Measurements from ENCODE around the gene MBD5. TPM values are rescaled to one million over a fixed set of nuclear protein-coding genes. Genes with fewer than 3 reads are reported as not detected.

Gene MBD5
- total RNA-seq, 2 experiments from 2014 or later, result 13.8 to 46.3 TPM

DNA sequence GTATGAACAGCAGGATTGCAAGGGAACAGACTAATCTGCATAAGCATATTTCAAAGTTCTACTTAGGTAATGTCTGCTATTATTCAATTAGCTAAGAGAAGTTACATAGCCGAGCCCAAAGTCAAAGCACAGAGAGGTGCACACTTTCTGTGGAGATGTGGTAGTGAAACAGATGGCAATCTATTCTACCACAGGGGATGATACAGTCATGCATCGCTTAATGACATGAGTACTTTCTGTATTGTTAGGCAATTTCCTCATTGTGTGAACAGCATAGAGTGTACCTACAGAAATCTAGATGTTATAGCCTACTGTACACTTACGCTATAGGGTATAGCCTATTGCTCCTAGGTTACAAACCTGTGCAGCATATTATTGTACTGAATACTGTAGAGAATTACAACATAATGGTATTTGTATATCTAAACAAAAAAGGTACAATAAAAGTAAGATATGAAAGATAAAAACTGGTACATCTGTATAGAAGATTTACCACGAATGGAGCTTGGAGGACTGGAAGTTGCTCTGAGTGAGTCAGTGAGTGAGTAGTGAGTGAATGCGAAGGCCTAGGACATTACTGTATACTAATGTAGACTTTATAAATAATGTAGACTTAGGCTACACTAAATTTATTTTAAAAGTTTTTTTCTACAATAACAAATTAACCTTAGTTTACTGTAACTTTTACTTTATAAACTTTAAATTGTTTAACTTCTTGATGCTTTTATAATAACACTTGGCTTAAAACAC, 197.6 kb downstream of the MBD5 start:
- no peaks in the 10 kb centered on the region for H3K4me1 ChIP-seq (ENCODE audit: insufficient read depth, low read length, poor library complexity, severe bottlenecking)
- no peak overlapping the region for H3K4me2 ChIP-seq (ENCODE audit: low read length)
- no peak overlapping the region for H3K27ac ChIP-seq (ENCODE audit: low read depth, low read length, poor library complexity, severe bottlenecking)
- POLR2A ChIA-PET, result interaction anchor here (1.0 kb wide), 1 partner anchor 15 kb away, joined by 5 read pairs; no protein-coding TSS in a partner anchor
- intact Hi-C loops (cut with micrococcal nuclease; ENCODE audit: unreplicated experiment), result no loop called here
- H4K20me1 ChIP-seq (ENCODE audit: insufficient read depth, low read length), result no peaks in the 10 kb centered on the region
- no peak for TF ChIP-seq EZH2phosphoT487 (IDR thresholded peaks at IDR 0.05; ENCODE audit: borderline replicate concordance, low read depth, low read length)
- TF ChIP-seq, protein P1, sequence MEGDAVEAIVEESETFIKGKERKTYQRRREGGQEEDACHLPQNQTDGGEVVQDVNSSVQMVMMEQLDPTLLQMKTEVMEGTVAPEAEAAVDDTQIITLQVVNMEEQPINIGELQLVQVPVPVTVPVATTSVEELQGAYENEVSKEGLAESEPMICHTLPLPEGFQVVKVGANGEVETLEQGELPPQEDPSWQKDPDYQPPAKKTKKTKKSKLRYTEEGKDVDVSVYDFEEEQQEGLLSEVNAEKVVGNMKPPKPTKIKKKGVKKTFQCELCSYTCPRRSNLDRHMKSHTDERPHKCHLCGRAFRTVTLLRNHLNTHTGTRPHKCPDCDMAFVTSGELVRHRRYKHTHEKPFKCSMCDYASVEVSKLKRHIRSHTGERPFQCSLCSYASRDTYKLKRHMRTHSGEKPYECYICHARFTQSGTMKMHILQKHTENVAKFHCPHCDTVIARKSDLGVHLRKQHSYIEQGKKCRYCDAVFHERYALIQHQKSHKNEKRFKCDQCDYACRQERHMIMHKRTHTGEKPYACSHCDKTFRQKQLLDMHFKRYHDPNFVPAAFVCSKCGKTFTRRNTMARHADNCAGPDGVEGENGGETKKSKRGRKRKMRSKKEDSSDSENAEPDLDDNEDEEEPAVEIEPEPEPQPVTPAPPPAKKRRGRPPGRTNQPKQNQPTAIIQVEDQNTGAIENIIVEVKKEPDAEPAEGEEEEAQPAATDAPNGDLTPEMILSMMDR (conservative IDR thresholded peaks at IDR 0.05; ENCODE audit: low read length), result no peak
- no TSS peak for BruUV-seq (replicated peaks)
- H3K9me3 ChIP-seq (ENCODE audit: low read length), result peaks cover 14% of the 10 kb centered on the region
- H3K4me3 ChIP-seq (ENCODE audit: low read depth, low read length, poor library complexity, severe bottlenecking), result no peak overlapping the region
- no peak for DNase-seq (ENCODE audit: low spot score)
- H3K79me2 ChIP-seq (ENCODE audit: insufficient read depth, low read depth, low read length), result no peaks in the 10 kb centered on the region
- H3K36me3 ChIP-seq (ENCODE audit: insufficient read depth, low read length), result no peaks in the 10 kb centered on the region
- no peak overlapping the region for H2AFZ ChIP-seq (ENCODE audit: low read length)
- CTCF ChIA-PET (ENCODE audit: unreplicated experiment), result no interaction called here
- no peaks in the 10 kb centered on the region for H3K9me2 ChIP-seq (ENCODE audit: insufficient read depth, low read length)

DNA sequence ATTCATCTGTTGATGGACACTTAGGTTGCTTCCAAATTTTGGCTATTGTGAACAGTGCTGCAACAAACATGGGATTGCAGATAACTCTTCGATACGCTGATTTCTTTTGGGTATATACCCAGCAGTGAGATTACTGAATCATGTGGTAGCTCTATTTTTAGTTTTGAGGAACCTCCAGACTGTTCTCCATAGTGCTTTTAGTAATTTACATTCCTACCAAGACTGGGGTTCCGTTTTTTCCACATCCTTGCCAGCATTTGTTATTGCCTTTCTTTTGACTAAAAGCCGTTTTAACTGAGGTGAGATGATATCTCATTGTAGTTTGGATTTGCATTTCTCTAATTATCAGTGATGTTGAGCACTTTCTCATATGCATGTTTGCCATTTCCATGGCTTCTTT, 200.3 kb downstream of the MBD5 start:
- BruUV-seq (replicated peaks), result no TSS peak
- Histone ChIP-seq H4K20me1 (ENCODE audit: insufficient read depth, low read length) (no peaks in the 10 kb centered on the region), H3K79me2 (ENCODE audit: insufficient read depth, low read depth, low read length) (no peaks in the 10 kb centered on the region), H3K36me3 (ENCODE audit: insufficient read depth, low read length) (no peaks in the 10 kb centered on the region), H3K4me2 (ENCODE audit: low read length) (no peak overlapping the region), H3K4me1 (ENCODE audit: insufficient read depth, low read length, poor library complexity, severe bottlenecking) (no peaks in the 10 kb centered on the region), H2AFZ (ENCODE audit: low read length) (no peak overlapping the region), H3K27ac (ENCODE audit: low read depth, low read length, poor library complexity, severe bottlenecking) (no peak overlapping the region), H3K4me3 (ENCODE audit: low read depth, low read length, poor library complexity, severe bottlenecking) (no peak overlapping the region), H3K9me3 (ENCODE audit: low read length) (peaks cover 14% of the 10 kb centered on the region), H3K9me2 (ENCODE audit: insufficient read depth, low read length) (no peaks in the 10 kb centered on the region)
- CTCF ChIA-PET (ENCODE audit: unreplicated experiment), result no interaction called here
- POLR2A ChIA-PET, result interaction anchor here (0.5 kb wide), 1 partner anchor 92 kb away, joined by 3 read pairs; no protein-coding TSS in a partner anchor
- DNase-seq (ENCODE audit: low spot score), result no peak
- TF ChIP-seq, protein P1 (conservative IDR thresholded peaks at IDR 0.05; ENCODE audit: low read length), result no peak
- TF ChIP-seq EZH2phosphoT487 (IDR thresholded peaks at IDR 0.05; ENCODE audit: borderline replicate concordance, low read depth, low read length), result no peak
- intact Hi-C loops (cut with micrococcal nuclease; ENCODE audit: unreplicated experiment), result no loop called here

DNA sequence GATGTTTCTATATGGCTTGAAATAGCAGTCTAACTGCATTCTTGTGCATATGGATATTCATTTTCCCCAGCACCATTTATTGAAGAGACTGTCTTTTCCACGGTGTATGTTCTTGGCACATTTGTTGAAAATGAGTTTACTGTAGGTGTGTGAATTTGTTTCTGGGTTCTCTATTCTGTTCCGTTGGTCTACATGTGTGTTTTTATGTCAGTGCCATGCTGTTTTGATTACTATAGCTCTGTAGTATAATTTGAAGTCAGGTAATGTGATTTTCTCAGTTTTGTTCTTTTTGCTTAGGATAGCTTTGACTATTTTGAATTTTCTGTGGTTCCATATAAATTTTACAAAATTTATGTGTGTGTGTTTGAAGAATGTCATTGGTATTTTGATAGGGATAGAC, 201.0 kb downstream of the MBD5 start:
- H3K9me2 ChIP-seq (ENCODE audit: insufficient read depth, low read length), result no peaks in the 10 kb centered on the region
- peaks cover 14% of the 10 kb centered on the region for H3K9me3 ChIP-seq (ENCODE audit: low read length)
- no peaks in the 10 kb centered on the region for H3K4me1 ChIP-seq (ENCODE audit: insufficient read depth, low read length, poor library complexity, severe bottlenecking)
- intact Hi-C loops (cut with micrococcal nuclease; ENCODE audit: unreplicated experiment), result no loop called here
- no peaks in the 10 kb centered on the region for H3K36me3 ChIP-seq (ENCODE audit: insufficient read depth, low read length)
- BruUV-seq (replicated peaks), result no TSS peak
- no peak overlapping the region for H3K27ac ChIP-seq (ENCODE audit: low read depth, low read length, poor library complexity, severe bottlenecking)
- ChIA-PET POLR2A (no interaction called here), CTCF (ENCODE audit: unreplicated experiment) (no interaction called here)
- no peak overlapping the region for H3K4me3 ChIP-seq (ENCODE audit: low read depth, low read length, poor library complexity, severe bottlenecking)
- no peaks in the 10 kb centered on the region for H4K20me1 ChIP-seq (ENCODE audit: insufficient read depth, low read length)
- no peaks in the 10 kb centered on the region for H3K79me2 ChIP-seq (ENCODE audit: insufficient read depth, low read depth, low read length)
- no peak overlapping the region for H3K4me2 ChIP-seq (ENCODE audit: low read length)
- H2AFZ ChIP-seq (ENCODE audit: low read length), result no peak overlapping the region
- no peak for DNase-seq (ENCODE audit: low spot score)
- TF ChIP-seq, protein P1 (conservative IDR thresholded peaks at IDR 0.05; ENCODE audit: low read length), result no peak
- TF ChIP-seq EZH2phosphoT487 (IDR thresholded peaks at IDR 0.05; ENCODE audit: borderline replicate concordance, low read depth, low read length), result no peak
